GM21576 (cell line): ENCODE measurements around the gene CORO1A.
"Not testable (repeated sequence)": the region's sequence is repeated elsewhere in the genome, so short reads cannot be mapped to it uniquely, and the experiment has no call there.

Experiments used
- ATAC-seq: cut with Tn5 transposase; IDR thresholded peaks from one replicate; pipeline ENCODE4 v1.9.1; 2021; ENCODE audit warnings: mild to moderate bottlenecking, moderate library complexity; ENCODE audit not compliant: unreplicated experiment

CORO1A gene

GRCh38 chr16:30183233-30184095 lies at the start of gene CORO1A:
CORO1A (plus strand) TSS chr16:30183602; CDS start chr16:30185210, 1,608 bp downstream.
- peak; percentile 42 for ATAC-seq

DNA sequence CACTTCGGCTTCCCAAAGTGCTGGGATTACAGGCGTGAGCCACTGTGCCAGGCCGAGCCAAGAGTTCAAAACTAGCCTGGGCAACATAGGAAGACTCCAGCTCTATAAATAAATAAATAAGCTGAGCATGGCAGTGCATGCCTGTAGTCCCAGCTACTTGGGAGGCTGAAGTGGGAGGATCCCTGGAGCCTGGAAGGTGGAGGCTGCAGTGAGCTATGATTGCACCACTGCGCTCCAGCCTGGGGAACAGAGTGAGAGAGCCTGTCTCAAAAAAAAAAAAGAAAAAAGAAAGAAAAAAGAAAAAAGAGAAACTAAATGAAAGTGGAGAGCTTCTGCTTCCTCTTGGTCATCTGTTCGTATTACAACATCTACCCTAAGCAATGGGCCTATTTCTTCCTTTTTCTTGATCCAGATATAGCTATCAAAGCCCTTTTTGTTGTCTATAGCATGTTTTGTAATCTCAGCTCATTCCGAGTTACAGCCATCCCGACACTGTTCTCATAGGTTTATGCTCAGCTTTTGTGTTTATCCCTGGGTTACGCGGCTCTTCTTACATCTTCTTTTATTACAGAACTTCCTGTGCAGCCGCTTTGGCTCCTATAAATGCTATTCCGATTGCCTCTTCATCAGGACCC lies 46.3 kb upstream of the CORO1A start:
- ATAC-seq: no peak

DNA sequence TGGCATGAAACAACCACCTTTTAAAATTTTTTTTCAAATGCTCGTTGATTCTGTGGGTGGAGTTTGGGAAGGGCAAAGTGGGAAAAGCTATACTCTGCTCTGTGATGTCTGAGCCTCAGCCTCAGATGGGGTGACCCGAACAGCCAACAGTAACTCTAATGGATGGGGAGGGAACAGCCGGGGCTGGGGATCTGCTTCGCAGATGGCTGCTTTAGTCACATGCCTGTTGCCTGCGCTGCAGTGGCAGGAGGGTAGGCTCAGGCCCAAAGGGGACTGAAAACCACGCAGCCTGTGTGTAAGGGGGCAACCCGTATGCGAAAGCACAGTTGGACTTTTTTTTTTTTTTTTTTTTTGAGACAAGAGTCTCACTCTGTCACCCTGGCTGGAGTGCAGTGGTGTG lies 45.5 kb upstream of the CORO1A start:
- ATAC-seq: no peak

- no peak for ATAC-seq
These were observed 43.6 kb upstream of the CORO1A start for GRCh38 chr16:30139583-30140481.

- ATAC-seq: no peak
These were observed 41.7 kb upstream of the CORO1A start for GRCh38 chr16:30141750-30142149.

- no peak for ATAC-seq
These were observed 40.6 kb upstream of the CORO1A start for GRCh38 chr16:30142672-30143346.

DNA sequence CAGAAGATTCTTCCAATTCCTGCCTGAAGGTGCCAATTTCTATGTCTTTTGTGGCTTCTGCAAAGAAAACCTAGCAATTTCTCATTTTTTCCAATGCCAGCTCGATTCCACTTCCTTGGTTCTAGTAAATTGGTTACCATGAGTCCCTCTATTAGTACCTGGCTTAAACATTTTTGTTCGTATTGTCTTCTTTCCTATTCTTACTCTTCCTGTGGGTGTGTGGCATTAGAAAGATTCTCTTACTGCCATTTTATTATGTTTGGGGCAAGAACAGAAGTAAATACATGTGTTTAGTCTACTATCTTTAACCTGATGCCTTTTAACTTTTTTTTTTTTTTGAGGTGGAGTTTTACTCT lies 40.1 kb upstream of the CORO1A start:
- no peak for ATAC-seq

- ATAC-seq: no peak
These were observed 39.4 kb upstream of the CORO1A start for GRCh38 chr16:30144017-30144416.

GRCh38 chr16:30144917-30145316 lies 38.5 kb upstream of the CORO1A start:
- ATAC-seq: no peak

- ATAC-seq: no peak
These were observed 37.7 kb upstream of the CORO1A start for GRCh38 chr16:30145657-30146056.

GRCh38 chr16:30147843-30148510 lies 35.4 kb upstream of the CORO1A start:
- no peak for ATAC-seq

DNA sequence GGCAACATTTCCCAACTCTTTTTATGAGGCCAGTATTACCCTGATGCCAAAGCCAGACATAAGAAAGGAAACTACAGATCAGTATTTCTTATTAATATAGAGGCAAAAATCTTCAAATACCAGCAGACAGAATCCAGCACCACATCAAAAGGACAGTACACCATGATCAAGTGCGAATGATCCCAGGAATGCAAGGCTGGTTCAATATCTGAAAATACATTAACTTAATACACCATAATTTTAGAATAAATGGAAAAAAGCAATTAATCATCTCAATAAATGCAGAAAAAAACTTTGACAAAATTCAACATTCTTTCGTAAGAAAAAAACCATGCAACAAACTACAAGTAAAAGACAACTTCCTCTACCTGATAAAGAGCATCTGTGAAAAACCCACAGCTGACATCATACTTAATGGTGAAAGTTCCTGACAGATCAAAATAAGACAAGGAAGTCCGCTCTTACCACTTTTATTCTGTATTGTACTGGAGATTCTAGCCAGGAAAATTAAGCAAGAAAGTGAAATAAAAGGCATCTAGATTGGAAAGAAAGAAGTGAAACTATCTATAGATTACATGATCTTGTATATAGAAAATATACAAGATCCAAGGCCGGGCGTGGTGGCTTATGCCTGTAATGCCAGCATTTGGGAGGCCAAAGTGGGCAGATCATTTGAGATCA lies 34.0 kb upstream of the CORO1A start:
- ATAC-seq: no peak

DNA sequence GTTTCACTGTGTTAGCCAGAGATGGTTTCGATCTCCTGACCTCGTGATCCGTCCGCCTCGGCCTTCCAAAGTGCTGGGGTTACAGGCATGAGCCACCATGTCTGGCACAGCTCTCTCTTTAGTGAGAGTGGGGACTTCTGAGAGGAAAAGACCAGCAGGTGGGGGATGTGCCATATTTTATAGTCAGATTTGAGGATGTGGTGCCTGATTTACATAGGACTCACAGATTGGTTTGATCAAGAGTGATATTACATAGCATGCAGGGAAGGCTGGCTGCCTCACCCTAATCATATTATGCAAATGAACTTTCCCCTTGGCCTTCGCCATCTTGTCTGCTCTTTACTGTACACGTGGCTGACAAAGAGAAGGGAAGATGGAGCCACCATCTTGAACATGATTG lies 32.3 kb upstream of the CORO1A start:
- no peak for ATAC-seq

GRCh38 chr16:30152517-30152916 lies 30.9 kb upstream of the CORO1A start:
- no peak for ATAC-seq

GRCh38 chr16:30155188-30155587 lies 28.2 kb upstream of the CORO1A start:
- no peak for ATAC-seq

GRCh38 chr16:30157214-30157613 lies 26.2 kb upstream of the CORO1A start:
- ATAC-seq: no peak

DNA sequence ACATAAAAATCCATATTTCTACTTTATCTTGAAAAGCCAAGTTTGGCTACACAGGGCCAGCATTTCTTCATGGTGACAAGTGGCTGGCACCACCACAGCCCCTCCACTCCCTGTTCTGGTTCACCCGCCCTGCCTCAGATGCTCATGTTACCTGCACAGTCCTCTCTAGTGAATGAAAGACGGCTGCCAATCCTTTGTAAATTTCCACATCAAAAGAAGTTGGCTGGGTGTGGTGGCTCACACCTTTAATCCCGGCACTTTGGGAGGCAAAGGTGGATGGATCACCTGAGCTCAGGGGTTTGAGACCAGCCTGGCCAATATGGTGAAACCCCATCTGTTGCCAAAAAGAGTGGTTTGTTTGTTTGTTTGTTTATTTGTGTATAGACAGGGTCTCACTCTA lies 19.9 kb upstream of the CORO1A start:
- no peak for ATAC-seq

- ATAC-seq: peak; percentile 58
These were observed 17.1 kb upstream of the CORO1A start for GRCh38 chr16:30166202-30166902.

- ATAC-seq: not testable (repeated sequence)
These were observed 14.7 kb upstream of the CORO1A start for GRCh38 chr16:30168746-30169145.
